Mesothelial cell of epicardium (in vitro differentiated cells): ENCODE data around the gene SERPINA9. TPM values are rescaled to one million over a fixed set of nuclear protein-coding genes. Genes with fewer than 3 reads are reported as not detected.
A peak's percentile ranks its signal among the peaks of the same experiment; 100 is the strongest.
"Not testable (repeated sequence)": the region's sequence is repeated elsewhere in the genome, so short reads cannot be mapped to it uniquely, and the experiment has no call there.

Experiments used
- DNase-seq, 2 experiments: peaks; one replicate each; pipeline ENCODE4 v3.0.0; 2021; ENCODE audit warnings: low spot score in 2 of 2; ENCODE audit not compliant: unreplicated experiment in 2 of 2
- H3K27ac Mint-ChIP-seq: 2 replicates; pipeline ENCODE4 v1.8.0; 2021; ENCODE audit warnings: mixed read lengths
- H3K27me3 Mint-ChIP-seq: 2 replicates; pipeline ENCODE4 v1.8.0; 2021; ENCODE audit warnings: low read depth, mixed read lengths
- H3K36me3 Mint-ChIP-seq: 2 replicates; pipeline ENCODE4 v1.8.0; 2021; ENCODE audit warnings: mixed read lengths
- H3K4me1 Mint-ChIP-seq: 2 replicates; pipeline ENCODE4 v1.8.0; 2021; ENCODE audit warnings: mixed read lengths
- H3K4me3 Mint-ChIP-seq: 2 replicates; pipeline ENCODE4 v1.8.0; 2021; ENCODE audit warnings: mild to moderate bottlenecking, moderate library complexity, mixed read lengths
- H3K9me3 Mint-ChIP-seq: 2 replicates; pipeline ENCODE4 v1.8.0; 2021; ENCODE audit warnings: mixed read lengths
- total RNA-seq: library from RNA; stranded (reverse); gene quantifications from 3 replicates; pipeline ENCODE4 v1.2.1, GENCODE V29; 2021
- TF ChIP-seq, protein P1 (sequence below): fragments of 200-600 bp; sonication (generic); IDR thresholded peaks from one replicate; pipeline ENCODE4 v1.5.0; 2021; ENCODE audit warnings: antibody characterized with exemption; ENCODE audit not compliant: unreplicated experiment

Gene SERPINA9
- total RNA-seq, 1 donor from 2014 or later, result not detected

DNA sequence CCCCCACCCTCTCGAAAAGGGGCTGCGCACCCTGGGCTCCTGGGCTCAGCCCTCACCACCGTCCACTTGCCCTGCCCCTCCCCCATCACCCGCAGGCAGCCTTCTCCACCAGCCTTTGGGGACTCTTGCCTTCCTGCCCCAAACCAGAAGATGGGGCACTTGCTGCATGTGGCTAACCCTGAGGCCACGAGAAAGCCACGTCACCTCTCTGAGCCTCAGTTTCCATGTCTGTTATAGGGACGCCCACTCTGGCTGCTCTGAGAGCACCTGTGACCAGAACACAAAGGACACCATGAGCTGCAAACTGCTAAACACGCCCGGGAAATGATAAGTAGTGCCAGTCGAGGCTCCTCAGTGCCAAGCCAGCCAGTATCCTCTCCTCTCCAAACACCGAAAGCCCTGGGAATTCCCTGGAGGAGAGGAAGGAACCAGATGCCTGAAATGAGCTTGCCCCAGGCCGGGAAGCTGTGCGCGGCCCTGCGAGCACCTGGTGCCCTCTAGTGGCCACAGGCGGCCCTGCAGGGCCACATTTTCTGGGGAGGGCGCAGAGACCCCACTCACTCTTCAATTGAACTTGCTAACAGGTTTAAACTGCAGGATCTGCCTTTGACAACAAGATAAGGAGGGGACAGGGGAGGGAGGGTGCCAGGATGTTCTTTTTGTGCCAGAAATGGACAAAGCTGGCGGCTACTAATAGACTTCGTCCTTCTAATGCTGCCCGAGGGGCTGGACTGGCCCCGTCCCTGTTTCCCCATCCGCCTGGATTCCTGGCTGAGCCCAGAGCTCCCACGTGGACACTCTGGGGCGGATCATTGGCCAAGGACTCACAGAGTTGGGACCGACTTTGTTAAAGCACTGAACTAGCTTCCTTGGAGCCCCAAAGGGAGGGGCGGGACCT is 10.2 kb upstream of the SERPINA9 start:
- H3K4me3 Mint-ChIP-seq, result peak overlapping the region; percentile 56

DNA sequence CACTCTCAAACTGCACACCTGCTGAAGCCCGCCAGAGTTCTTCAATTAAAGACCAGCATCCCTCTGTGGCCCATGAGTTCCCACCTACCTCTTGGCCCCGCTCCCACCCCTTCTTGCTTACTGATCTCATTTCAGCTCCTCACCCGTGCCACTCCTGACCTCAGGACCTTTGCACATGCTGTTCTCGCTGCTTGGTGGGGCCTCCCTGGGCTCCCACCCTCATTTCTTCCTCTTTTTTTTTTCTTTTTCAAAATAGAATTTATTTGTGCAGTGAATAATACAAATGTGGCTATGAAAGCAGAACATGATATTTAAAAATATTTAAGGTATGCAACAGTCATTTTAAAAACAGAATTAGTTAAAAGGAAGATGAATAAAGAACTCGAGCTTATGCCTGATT is 8.5 kb upstream of the SERPINA9 start:
- no peak for DNase-seq
- Mint-ChIP-seq H3K36me3 (no peaks in the 10 kb centered on the region), H3K27me3 (peaks cover 30% of the 10 kb centered on the region), H3K4me3 (no peak overlapping the region), H3K27ac (no peak overlapping the region), H3K4me1 (peaks cover 10% of the 10 kb centered on the region), H3K9me3 (peaks cover 2% of the 10 kb centered on the region)
- TF ChIP-seq, protein P1, sequence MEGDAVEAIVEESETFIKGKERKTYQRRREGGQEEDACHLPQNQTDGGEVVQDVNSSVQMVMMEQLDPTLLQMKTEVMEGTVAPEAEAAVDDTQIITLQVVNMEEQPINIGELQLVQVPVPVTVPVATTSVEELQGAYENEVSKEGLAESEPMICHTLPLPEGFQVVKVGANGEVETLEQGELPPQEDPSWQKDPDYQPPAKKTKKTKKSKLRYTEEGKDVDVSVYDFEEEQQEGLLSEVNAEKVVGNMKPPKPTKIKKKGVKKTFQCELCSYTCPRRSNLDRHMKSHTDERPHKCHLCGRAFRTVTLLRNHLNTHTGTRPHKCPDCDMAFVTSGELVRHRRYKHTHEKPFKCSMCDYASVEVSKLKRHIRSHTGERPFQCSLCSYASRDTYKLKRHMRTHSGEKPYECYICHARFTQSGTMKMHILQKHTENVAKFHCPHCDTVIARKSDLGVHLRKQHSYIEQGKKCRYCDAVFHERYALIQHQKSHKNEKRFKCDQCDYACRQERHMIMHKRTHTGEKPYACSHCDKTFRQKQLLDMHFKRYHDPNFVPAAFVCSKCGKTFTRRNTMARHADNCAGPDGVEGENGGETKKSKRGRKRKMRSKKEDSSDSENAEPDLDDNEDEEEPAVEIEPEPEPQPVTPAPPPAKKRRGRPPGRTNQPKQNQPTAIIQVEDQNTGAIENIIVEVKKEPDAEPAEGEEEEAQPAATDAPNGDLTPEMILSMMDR, result no peak

More for the DNA sequence above, 10.2 kb upstream of the SERPINA9 start:
- TF ChIP-seq, protein P1, result peak; percentile 96
- Mint-ChIP-seq H3K27me3 (peaks cover 30% of the 10 kb centered on the region), H3K9me3 (no peaks in the 10 kb centered on the region), H3K36me3 (no peaks in the 10 kb centered on the region), H3K27ac (no peak overlapping the region), H3K4me1 (peaks cover 10% of the 10 kb centered on the region)
- DNase-seq, result peak; percentile 42 to 88

DNA sequence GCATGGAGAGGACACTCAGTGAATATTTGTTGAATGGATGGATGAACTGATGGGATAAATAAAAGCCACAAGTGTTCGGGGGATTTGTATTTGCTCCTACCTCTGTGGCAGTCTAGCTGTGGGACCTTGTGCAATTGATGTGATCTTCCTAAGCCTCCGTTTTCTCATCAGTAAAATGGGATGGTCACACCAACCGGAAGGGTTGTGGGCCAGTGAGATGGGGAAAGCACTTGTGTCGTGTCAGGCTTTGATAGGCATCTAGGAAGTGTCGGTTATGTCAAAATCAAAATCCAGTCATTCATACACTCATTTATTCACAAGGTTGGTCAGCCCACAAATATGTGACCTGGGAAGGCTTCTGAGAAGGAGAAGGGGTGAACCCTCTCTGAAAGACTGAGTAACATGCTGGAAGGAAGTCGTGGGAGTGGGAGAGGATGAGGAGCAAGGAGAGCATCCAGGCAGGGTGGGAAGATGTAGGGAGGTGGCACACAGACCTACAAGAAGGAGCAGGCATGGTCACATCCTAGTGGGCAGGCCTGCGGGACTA is 7.8 kb upstream of the SERPINA9 start:
- DNase-seq, result no peak
- H3K9me3 Mint-ChIP-seq, result peaks cover 9% of the 10 kb centered on the region
- H3K36me3 Mint-ChIP-seq, result no peaks in the 10 kb centered on the region
- H3K4me1 Mint-ChIP-seq, result peaks cover 10% of the 10 kb centered on the region
- no peak overlapping the region for H3K4me3 Mint-ChIP-seq
- H3K27ac Mint-ChIP-seq, result no peak overlapping the region
- TF ChIP-seq, protein P1, result no peak
- peaks cover 30% of the 10 kb centered on the region for H3K27me3 Mint-ChIP-seq

DNA sequence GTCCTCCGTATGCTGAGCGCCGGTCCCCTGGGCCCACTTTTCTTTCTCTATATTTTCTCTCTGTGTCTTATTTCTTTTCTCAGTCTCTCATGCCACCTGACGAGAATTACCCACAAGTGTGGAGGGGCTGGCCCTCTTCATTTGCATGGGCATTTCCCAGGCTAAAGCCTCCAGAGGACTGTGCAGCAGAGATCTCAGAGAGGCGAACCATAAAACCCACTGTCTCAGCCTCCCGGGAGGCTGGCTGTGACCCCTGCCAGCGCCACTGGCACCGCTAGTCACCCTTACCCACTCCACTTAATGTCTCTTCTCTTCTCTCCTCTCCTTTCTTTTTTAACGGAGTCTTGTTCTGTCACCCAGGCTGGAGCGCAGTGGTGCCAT is 7.1 kb upstream of the SERPINA9 start:
- TF ChIP-seq, protein P1, result no peak
- H3K27me3 Mint-ChIP-seq, result peaks cover 25% of the 10 kb centered on the region
- no peak overlapping the region for H3K27ac Mint-ChIP-seq

DNA sequence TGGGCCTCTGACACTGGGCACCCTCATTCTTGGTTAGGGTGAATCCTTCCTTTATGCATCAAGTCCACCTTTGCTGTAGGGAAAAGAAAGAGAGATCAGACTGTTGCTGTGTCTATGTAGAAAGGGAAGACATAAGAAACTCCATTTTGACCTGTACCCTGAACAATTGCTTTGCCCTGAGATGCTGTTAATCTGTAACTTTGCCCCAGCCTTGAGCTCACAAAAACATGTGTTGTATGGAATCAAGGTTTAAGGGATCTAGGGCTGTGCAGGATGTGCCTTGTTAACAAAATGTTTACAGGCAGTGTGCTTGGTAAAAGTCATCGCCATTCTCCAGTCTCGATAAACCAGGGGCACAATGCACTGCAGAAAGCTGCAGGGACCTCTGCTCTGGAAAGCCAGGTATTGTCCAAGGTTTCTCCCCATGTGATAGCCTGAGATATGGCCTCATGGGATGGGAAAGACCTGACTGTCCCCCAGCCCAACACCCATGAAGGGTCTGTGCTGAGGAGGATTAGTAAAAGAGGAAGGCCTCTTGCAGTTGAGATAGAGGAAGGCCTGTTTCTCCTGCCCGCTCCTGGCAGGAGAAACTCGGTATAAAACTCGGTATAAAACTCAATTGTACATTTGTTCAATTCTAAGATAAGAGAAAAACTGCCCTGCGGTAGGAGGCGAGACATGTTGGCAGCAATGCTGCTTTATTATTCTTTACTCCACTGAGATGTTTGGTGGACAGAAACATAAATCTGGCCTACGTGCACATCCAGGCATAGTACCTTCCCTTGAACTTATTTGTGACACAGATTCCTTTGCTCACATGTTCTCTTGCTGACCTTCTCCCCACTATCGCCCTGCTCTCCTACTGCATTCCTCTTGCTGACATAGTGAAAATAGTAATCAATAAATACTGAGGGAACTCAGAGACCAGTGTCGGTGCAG is 6.4 kb upstream of the SERPINA9 start:
- not testable (repeated sequence) for DNase-seq, H3K36me3 Mint-ChIP-seq, H3K4me3 Mint-ChIP-seq, H3K27ac Mint-ChIP-seq, H3K4me1 Mint-ChIP-seq
- Mint-ChIP-seq H3K27me3 (peaks cover 19% of the 10 kb centered on the region), H3K9me3 (peaks cover 21% of the 10 kb centered on the region)

More for the DNA sequence above, 7.1 kb upstream of the SERPINA9 start:
- no peak for DNase-seq
- Mint-ChIP-seq H3K4me3 (no peak overlapping the region), H3K36me3 (no peaks in the 10 kb centered on the region), H3K9me3 (peaks cover 15% of the 10 kb centered on the region), H3K4me1 (peaks cover 10% of the 10 kb centered on the region)
